Neuron (in vitro differentiated cells): ENCODE measurements around the gene NSG1.

ENCODE experiments used
- H2AFZ ChIP-seq: one replicate; pipeline ENCODE4 v1.6.1; 2013; ENCODE audit warnings: low read depth, mild to moderate bottlenecking, inconsistent platforms, low read length, moderate library complexity
- H3K27me3 ChIP-seq: one replicate; pipeline ENCODE4 v1.6.1; 2013; ENCODE audit warnings: low read length; ENCODE audit not compliant: insufficient read depth
- H3K36me3 ChIP-seq: one replicate; pipeline ENCODE4 v1.6.1; 2013; ENCODE audit warnings: low read length; ENCODE audit not compliant: insufficient read depth
- H3K4me1 ChIP-seq: one replicate; pipeline ENCODE4 v1.6.1; 2013; ENCODE audit warnings: low read length; ENCODE audit not compliant: insufficient read depth
- H3K4me3 ChIP-seq: 2 replicates; pipeline ENCODE4 v1.5.1; 2013; ENCODE audit warnings: mild to moderate bottlenecking, low read length, moderate library complexity
- H3K9me3 ChIP-seq: one replicate; pipeline ENCODE4 v1.6.1; 2013; ENCODE audit warnings: low read length

NSG1 gene

DNA sequence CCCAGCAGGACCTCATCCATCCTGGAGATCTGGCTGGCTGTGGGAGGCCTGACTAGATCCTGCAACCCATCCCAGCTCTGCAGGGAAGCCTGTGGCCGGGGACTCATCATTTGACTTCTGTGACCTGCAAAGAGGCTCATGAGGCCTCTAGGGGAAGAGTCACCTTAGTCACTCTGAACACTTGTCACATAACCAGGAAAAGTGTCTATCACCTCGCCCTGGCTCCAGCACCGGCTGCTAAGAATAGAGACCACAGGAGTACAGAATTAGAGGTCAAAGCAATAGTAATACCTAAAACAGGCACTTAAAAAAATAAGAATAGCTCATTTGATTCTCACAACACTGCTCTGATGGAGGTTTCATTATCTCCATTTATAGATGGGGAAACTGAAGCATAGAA, 3.8 kb upstream of the NSG1 start:
- peaks cover 48% of the 10 kb centered on the region for H3K27me3 ChIP-seq
- H2AFZ ChIP-seq: no peak overlapping the region
- no peak overlapping the region for H3K4me3 ChIP-seq
- no peaks in the 10 kb centered on the region for H3K36me3 ChIP-seq
- peaks cover 14% of the 10 kb centered on the region for H3K4me1 ChIP-seq
- no peaks in the 10 kb centered on the region for H3K9me3 ChIP-seq

DNA sequence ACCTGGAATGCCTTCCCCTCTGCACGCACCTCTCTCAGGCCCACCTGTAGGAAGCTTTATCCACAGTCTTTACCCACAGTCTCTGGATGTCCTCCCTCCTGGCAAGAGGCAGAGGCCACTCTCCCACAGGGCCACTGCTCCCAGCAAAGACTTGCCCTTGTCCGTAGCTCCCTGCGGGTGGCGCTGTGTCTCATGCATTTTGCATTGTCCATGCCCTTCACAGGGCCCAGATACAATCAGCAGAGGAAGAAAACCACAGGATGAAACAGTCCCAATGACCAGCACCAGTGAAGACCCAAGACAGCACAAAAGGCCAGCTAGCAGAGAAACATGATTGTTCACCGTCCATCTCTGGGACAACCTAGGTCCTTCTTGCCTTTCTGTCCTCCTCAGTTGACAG, 2.1 kb upstream of the NSG1 start:
- Histone ChIP-seq H3K9me3 (no peaks in the 10 kb centered on the region), H3K36me3 (no peaks in the 10 kb centered on the region), H3K4me1 (peaks cover 10% of the 10 kb centered on the region), H3K4me3 (no peak overlapping the region), H2AFZ (no peak overlapping the region), H3K27me3 (peaks cover 48% of the 10 kb centered on the region)

DNA sequence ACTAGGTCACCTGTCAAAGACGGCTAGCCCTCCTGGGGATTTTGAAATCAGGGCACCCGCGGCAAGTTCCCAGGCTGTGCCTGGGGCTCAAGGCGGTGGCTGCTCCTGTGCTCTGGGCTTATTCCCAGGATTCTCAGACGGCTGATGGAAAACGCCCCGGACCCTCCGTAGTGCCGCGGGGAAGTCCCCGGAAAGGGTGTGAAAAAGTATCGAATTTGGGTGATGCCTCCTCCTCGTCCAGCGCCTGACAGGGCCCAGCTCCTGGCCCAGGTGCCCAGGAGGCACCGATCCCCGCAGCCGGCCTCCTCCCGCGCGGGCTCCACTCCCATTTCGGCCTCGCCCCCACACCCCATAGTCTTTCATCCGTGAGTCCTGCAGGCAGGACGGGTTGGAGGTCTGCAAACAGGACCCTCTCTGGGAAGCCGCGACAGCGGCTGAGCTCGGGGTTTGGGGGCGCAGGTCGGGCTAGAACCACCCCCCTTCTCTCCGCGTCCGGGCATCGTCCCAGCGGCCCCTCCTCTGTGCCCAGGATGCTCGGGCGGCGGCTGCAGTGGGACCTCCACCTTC, 1.1 kb upstream of the NSG1 start:
- Histone ChIP-seq H3K27me3 (peaks cover 45% of the 10 kb centered on the region), H2AFZ (peak overlapping the region; percentile 97), H3K36me3 (no peaks in the 10 kb centered on the region), H3K4me1 (peaks cover 10% of the 10 kb centered on the region), H3K4me3 (peak overlapping the region; percentile 70), H3K9me3 (no peaks in the 10 kb centered on the region)

DNA sequence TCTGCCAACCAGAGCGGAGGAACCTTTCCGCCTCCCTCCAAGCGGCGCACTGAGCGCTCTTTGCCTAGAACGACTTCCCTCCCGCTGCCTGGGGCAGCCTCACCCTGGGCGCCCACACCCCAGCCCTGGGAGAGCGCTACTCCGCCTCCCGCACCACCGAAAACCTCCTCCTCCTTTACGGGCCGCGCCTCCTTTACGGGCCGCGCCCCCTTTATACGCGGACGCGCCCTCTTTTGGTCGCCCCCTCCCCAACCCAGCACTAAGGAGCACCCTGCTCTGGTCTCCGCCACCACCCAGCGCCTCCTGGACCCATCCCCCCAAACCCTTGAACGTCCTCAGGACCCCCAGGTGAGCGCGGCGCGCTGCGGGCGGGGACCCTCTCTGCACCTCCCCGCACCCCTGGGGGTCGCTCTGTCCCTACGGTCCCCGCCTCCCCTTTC, 586 bp upstream of the NSG1 start:
- H3K4me3 ChIP-seq: peak overlapping the region; percentile 70
- H3K27me3 ChIP-seq: peaks cover 45% of the 10 kb centered on the region
- H3K9me3 ChIP-seq: no peaks in the 10 kb centered on the region
- H2AFZ ChIP-seq: peak overlapping the region; percentile 97
- peaks cover 10% of the 10 kb centered on the region for H3K4me1 ChIP-seq
- no peaks in the 10 kb centered on the region for H3K36me3 ChIP-seq

DNA sequence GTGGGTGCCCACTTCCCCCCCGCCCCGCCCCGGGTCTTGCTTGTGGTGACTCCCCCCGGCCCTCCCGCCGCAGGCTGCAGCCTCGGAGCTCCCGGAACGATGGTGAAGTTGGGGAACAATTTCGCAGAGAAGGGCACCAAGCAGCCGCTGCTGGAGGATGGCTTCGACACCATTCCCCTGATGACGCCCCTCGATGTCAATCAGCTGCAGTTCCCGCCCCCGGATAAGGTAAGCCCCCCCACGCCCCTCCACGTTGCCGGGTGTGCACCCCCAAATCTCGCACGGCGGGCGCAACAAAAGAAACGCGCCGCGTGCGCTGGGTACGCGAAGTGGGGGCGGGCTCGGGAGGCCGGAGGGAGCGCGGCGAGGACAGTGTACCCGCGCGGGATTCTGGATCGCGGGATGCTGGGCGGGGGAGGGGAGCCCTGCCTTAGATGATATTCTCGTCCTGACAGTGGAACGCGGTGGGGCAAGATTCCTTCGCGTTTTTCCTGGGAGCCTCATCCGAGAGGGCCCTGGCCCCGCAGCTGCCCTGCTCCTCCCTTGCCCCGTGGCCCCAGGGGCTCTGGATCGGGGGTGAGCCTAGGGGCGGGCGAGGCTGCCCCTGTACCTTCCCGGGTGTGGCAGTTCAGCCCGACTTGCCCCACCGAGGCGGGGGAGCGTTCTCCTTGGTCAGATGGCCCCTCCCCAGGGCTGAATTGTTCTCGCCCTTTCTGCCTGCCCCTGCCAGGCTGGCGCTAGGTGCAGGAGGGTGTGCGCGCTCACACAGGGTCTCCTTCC, 819 bp downstream of the NSG1 start:
- peaks cover 10% of the 10 kb centered on the region for H3K4me1 ChIP-seq

DNA sequence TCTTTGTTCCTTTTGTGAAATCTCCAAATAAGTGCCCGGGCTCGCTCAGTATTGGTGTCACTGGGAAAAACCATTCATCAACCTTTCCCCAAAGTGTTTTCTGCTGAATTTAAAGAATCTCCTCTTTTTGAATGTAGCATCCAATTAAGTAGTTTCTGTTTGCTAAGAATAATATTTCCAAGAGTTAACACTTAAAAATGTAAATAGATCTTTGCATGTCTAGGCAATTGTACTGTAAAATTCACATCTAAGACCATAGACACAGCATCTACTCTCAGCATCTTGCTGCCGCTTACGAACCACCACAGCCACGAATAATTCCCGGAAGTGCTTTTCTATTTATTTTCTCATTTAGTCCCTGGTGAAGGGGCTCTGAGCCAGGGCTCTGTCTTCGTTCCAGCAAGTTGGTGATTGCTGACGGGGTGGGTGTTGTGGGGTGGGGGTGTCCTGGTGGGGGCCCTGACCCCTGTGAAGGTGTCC, 1.4 kb downstream of the NSG1 start:
- no peak overlapping the region for H2AFZ ChIP-seq
- H3K9me3 ChIP-seq: no peaks in the 10 kb centered on the region
- peaks cover 10% of the 10 kb centered on the region for H3K4me1 ChIP-seq
- peaks cover 30% of the 10 kb centered on the region for H3K27me3 ChIP-seq
- no peak overlapping the region for H3K4me3 ChIP-seq
- H3K36me3 ChIP-seq: peaks cover 3% of the 10 kb centered on the region

More for the DNA sequence above, 819 bp downstream of the NSG1 start:
- H3K27me3 ChIP-seq: peaks cover 36% of the 10 kb centered on the region
- H3K36me3 ChIP-seq: peaks cover 3% of the 10 kb centered on the region
- H2AFZ ChIP-seq: peak overlapping the region; percentile 97
- H3K4me3 ChIP-seq: peak overlapping the region; percentile 70
- H3K9me3 ChIP-seq: no peaks in the 10 kb centered on the region

DNA sequence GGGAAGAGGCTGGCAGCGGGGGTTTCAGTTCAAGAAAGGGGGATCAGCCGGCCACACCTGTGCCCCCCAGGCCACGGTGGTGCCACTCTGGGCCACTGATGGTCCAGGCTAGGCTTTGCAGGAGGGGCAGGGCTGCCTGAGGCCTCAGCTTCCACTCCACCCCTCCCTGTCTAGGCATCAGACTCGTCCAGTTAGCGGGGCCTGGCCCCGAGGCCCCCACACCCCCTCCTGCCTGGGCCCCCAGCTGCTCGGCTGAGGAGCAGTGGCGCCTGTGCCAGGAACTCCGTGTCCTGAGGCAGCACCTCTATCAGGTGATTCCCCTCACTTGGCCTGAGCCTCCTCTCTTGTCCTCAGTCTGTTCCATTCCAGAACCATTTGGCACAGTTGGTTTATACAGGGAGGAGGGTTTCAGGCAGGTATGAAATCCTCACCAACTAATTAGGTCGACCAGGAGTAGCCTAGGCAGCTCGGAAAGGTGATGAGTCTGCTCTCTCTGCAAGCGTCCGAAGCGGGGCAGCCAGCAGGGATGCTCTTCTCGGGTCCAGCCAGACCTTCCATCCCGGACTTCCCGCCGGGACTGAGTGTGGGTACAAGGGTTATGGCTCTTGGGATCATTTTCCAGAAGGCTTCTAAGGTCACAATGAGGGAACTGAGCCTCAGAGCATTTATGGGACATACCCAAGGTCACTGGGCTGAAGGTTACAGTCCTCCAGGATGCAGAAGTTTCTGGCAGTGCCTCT, 2.1 kb downstream of the NSG1 start:
- Histone ChIP-seq H3K36me3 (peaks cover 3% of the 10 kb centered on the region), H3K4me3 (no peak overlapping the region), H3K9me3 (no peaks in the 10 kb centered on the region), H3K27me3 (peaks cover 24% of the 10 kb centered on the region), H3K4me1 (peaks cover 10% of the 10 kb centered on the region), H2AFZ (no peak overlapping the region)

DNA sequence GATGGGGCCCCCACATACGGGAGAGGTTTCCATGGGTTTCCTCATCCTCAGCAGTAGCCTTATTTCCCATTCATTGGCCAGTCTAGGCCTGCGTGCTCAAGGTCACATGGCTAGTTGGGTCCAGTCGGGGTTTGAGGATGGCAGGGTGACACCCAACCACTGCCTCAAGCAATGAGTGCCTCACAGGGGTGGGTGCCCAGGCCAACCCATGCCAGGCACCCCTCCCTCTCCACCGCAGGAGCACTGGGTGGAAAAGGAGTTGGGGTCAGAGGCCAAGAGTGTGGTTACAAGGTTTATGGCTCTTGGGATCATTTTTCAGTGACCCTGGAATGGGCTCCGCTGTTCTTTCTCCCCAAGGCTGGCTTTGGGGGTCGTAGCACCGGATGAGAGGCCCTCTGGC, 3.1 kb downstream of the NSG1 start:
- H3K4me1 ChIP-seq: peaks cover 12% of the 10 kb centered on the region
- peaks cover 3% of the 10 kb centered on the region for H3K36me3 ChIP-seq
- no peak overlapping the region for H2AFZ ChIP-seq
- H3K9me3 ChIP-seq: no peaks in the 10 kb centered on the region
- no peak overlapping the region for H3K4me3 ChIP-seq
- peaks cover 14% of the 10 kb centered on the region for H3K27me3 ChIP-seq

DNA sequence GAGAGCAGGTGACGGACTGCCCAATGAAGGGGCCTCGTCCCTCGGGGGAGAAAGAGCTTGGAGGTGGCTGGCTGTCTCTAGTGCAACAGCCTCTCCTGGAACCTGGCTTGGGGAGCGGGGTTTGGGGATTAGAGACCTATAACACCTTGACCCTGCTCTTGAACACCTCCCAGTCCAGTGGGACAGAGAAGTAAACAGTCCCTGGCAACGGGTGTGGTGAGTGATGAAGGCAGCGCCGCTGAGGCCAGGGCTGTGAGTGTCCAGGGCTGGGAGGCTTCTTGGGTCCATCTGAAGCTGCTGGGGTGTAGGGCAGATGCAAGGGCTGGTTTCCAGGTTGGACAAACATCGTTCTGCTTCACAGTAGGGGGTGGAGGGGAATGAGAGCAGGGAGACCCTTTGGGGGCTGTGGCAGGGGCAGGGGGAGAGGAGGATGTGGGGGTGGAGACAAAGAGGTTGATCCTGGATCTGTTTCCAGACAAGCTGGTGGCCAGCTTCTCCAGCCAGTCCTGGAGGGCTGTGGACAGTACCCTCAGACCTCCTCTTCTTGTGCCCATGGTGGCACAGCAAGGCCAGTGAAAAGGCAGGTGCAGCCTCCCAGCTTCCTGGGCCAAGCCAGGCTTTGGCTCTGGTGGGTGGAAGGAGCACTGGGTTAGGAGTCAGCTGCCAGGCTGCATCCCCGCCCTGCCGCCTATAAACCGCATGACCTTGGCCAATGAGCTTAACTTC, 3.8 kb downstream of the NSG1 start:
- no peak overlapping the region for H2AFZ ChIP-seq
- peaks cover 8% of the 10 kb centered on the region for H3K27me3 ChIP-seq
- H3K4me3 ChIP-seq: no peak overlapping the region
- peaks cover 19% of the 10 kb centered on the region for H3K4me1 ChIP-seq
- peaks cover 3% of the 10 kb centered on the region for H3K36me3 ChIP-seq
- no peaks in the 10 kb centered on the region for H3K9me3 ChIP-seq

DNA sequence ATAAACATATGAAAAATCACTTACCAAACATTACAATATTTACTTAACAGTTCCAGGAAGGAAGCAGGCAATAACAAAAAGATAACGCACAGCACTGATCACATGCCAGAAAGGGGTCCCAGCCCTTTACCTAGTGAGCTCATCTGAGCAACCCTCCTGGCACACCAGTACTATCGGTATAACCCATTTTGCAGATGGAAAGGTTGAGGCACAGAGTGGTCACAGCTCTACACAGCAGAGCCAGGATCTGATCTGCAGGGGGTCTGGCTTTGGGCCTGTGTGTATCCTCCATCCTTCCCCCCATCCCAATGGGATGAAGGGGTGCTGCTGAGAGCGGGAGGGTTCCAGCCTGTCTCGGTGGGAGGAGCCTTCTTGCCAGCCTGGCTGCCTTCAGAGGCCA, 5.0 kb downstream of the NSG1 start:
- Histone ChIP-seq H3K9me3 (no peaks in the 10 kb centered on the region), H2AFZ (no peak overlapping the region), H3K27me3 (no peaks in the 10 kb centered on the region)

DNA sequence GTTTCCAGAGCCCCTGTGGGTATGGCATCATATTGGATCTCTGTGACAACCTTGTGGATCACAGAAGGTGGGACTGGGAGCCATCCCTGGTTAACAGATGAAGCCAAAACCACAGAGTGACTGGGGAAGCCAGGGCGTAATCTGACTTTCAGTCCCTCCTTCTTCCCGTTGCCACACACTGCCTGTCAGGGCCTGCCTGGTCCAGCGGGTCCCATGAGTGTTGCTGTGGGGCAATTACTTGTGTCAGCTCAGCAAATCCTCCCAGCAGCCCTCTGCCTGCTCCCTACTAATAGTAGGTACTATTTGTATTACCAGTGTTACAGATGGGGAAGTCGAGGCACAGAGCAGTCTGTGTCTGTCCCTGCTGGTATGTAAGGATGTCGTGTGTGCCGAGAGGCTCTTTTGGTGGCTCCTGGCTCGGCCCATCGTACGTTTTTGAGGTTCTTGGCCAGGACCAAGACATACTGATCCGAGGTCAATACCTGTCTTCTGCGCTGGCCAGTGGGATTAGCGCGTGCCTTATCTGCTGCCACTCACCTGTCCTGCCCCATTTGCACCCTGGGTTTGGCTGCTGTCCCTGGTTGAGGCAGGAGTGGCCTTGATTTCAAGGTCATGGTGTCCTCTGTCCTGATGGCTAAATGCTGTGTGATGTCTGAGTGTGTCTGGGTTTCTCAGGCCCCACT, 5.7 kb downstream of the NSG1 start:
- Histone ChIP-seq H3K27me3 (no peaks in the 10 kb centered on the region), H2AFZ (no peak overlapping the region), H3K9me3 (no peaks in the 10 kb centered on the region), H3K4me3 (no peak overlapping the region), H3K36me3 (peaks cover 3% of the 10 kb centered on the region), H3K4me1 (peaks cover 24% of the 10 kb centered on the region)

More for the DNA sequence above, 5.0 kb downstream of the NSG1 start:
- H3K36me3 ChIP-seq: peaks cover 3% of the 10 kb centered on the region
- peaks cover 24% of the 10 kb centered on the region for H3K4me1 ChIP-seq
- H3K4me3 ChIP-seq: no peak overlapping the region

DNA sequence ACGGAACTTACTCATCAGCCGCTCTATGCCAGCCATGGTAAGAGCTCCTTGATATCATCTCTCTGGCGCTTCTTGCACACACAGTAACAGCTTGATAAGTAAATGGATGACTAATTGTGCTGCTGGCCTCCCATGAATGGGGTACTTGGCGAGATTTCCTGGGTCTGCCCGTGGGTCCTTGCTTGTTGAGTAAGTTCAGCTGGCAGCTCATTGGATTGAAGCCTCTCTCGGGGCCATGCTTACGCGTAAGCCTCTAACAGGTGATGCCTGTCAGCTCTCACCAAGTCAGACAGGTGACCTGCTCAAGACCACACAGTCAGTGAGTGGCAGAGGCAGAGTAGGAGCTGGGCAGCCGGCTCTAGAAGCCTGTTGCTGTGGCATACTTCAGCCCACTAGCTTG, 7.7 kb downstream of the NSG1 start:
- Histone ChIP-seq H3K36me3 (peaks cover 3% of the 10 kb centered on the region), H3K4me1 (peaks cover 19% of the 10 kb centered on the region), H3K4me3 (no peak overlapping the region), H2AFZ (no peak overlapping the region), H3K27me3 (no peaks in the 10 kb centered on the region), H3K9me3 (no peaks in the 10 kb centered on the region)
